ENCODE results near the gene LIPJ.

Gene LIPJ, protein sequence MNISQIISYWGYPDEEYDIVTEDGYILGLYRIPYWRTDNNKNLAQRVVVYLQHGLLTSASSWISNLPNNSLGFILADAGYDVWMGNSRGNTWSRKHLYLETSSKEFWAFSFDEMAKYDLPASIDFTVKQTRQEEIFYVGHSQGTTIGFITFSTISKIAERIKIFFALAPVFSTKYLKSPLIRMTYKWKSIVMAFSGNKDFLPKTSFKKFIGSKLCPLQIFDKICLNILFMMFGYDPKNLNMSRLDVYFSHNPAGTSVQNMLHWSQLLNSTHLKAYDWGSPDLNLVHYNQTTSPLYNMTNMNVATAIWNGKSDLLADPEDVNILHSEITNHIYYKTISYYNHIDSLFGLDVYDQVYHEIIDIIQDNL

DNA sequence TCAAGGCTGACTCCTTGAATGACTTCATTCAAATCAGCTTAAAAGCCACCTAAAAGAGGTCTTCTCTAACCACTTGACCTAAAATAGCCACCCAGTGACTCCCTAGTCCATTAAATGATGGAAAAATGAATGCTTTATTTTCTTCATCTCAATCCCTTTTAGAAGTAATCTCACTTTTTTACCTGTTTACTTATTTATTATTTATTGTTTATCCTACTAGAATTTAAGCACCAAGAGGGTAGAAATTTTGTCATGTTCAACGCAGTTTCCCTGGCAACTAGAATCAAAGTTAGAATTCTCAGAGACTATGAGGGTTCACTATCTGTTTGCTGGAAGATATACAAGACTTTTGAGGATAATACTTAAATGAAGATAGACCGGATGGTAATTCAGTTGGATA is at the start of gene LIPJ:
Gene LIPJ, plus strand, starts transcription at position 301 of the 400 bp plus-strand sequence. CDS start 3,926 bp downstream, outside the sequence.
- TF ChIP-seq NFIC (IDR thresholded peaks at IDR 0.05) = no peak
- TF ChIP-seq FOXM1 (IDR thresholded peaks at IDR 0.05; ENCODE audit: borderline replicate concordance, low read depth) = no peak
- no peak for TF ChIP-seq EGR1 (IDR thresholded peaks at IDR 0.05)

DNA sequence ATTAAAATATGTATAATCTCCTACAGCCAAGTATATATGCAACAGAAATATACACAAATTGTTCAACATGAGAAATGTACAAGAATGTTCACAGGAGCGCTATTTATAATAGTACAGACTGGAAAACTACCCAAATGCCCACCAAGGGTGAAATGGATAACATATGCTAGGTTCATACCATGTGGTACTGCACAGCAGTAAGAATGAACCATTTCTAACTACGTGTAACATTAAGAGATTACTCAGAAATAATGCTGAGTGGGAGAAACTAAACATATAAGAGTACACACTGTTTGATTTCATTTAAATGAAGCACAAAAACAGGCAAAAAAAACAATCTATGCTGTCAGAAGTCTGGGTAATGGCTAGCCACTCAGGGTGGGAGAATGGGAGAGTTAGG is 49.2 kb upstream of the LIPJ start:
- TF ChIP-seq EGR1 (IDR thresholded peaks at IDR 0.05) (no peak), FOXM1 (IDR thresholded peaks at IDR 0.05; ENCODE audit: borderline replicate concordance, low read depth) (no peak), YY1 (IDR thresholded peaks at IDR 0.05; ENCODE audit: low read depth) (no peak), NFIC (IDR thresholded peaks at IDR 0.05) (no peak)

DNA sequence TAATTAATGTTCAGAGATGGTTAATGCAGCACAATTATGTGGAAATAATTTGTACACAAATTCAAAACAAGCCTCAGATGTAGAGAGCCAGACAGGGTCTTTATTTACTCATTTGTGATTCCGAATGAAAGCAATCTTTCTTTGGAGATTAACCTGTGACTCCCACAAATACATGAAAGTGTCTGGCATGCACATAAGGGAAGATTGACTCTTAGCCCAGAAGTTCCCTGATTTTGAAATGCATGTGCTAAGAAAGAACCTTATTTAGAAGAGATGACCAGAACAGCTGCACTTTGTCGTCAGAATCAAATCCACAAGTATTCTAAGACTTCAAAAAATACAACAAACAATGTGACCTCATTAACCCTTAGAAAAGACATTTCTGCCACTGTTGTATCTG is 48.5 kb upstream of the LIPJ start:
- TF ChIP-seq, protein P1, sequence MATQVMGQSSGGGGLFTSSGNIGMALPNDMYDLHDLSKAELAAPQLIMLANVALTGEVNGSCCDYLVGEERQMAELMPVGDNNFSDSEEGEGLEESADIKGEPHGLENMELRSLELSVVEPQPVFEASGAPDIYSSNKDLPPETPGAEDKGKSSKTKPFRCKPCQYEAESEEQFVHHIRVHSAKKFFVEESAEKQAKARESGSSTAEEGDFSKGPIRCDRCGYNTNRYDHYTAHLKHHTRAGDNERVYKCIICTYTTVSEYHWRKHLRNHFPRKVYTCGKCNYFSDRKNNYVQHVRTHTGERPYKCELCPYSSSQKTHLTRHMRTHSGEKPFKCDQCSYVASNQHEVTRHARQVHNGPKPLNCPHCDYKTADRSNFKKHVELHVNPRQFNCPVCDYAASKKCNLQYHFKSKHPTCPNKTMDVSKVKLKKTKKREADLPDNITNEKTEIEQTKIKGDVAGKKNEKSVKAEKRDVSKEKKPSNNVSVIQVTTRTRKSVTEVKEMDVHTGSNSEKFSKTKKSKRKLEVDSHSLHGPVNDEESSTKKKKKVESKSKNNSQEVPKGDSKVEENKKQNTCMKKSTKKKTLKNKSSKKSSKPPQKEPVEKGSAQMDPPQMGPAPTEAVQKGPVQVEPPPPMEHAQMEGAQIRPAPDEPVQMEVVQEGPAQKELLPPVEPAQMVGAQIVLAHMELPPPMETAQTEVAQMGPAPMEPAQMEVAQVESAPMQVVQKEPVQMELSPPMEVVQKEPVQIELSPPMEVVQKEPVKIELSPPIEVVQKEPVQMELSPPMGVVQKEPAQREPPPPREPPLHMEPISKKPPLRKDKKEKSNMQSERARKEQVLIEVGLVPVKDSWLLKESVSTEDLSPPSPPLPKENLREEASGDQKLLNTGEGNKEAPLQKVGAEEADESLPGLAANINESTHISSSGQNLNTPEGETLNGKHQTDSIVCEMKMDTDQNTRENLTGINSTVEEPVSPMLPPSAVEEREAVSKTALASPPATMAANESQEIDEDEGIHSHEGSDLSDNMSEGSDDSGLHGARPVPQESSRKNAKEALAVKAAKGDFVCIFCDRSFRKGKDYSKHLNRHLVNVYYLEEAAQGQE (IDR thresholded peaks at IDR 0.05; ENCODE audit: low read depth) = no peak
- TF ChIP-seq CEBPB (IDR thresholded peaks at IDR 0.05) (no peak), ZBTB7A (IDR thresholded peaks at IDR 0.05; ENCODE audit: low read depth) (no peak), EGR1 (IDR thresholded peaks at IDR 0.05) (no peak), RAD21 (IDR thresholded peaks at IDR 0.05; ENCODE audit: low read depth) (no peak), NFIC (IDR thresholded peaks at IDR 0.05) (no peak), FOXM1 (IDR thresholded peaks at IDR 0.05; ENCODE audit: borderline replicate concordance, low read depth) (no peak), TEAD4 (IDR thresholded peaks at IDR 0.05) (no peak), EP300 (IDR thresholded peaks at IDR 0.05; ENCODE audit: borderline replicate concordance) (no peak)
- TF ChIP-seq, protein P2, sequence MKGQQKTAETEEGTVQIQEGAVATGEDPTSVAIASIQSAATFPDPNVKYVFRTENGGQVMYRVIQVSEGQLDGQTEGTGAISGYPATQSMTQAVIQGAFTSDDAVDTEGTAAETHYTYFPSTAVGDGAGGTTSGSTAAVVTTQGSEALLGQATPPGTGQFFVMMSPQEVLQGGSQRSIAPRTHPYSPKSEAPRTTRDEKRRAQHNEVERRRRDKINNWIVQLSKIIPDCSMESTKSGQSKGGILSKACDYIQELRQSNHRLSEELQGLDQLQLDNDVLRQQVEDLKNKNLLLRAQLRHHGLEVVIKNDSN (IDR thresholded peaks at IDR 0.05) = no peak

DNA sequence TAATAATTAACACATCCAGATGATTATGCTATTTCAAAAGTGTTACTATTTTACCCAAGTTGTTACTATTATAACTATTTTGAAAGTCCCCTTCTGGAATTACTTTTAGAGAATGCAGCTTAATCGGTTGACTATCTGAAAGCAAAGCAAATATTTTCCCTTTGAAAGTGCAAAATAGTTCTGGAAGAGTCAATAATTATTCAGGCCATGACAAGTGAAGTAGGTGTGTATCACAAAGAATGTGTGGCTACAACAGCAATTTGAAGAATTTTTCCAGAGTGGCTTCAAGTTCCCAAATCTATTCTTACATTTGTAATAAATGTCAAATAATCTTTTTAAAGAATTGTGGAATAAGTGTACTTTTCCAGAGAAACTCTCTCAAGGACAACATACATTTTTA is 46.2 kb upstream of the LIPJ start:
- no peak for TF ChIP-seq NFIC (IDR thresholded peaks at IDR 0.05)
- no peak for TF ChIP-seq EGR1 (IDR thresholded peaks at IDR 0.05)
- no peak for TF ChIP-seq TAF1 (IDR thresholded peaks at IDR 0.05; ENCODE audit: low read depth)
- TF ChIP-seq, protein P3, sequence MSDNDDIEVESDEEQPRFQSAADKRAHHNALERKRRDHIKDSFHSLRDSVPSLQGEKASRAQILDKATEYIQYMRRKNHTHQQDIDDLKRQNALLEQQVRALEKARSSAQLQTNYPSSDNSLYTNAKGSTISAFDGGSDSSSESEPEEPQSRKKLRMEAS (IDR thresholded peaks at IDR 0.05) = no peak
- TF ChIP-seq, protein P1 (IDR thresholded peaks at IDR 0.05; ENCODE audit: low read depth) = no peak
- TF ChIP-seq RAD21 (IDR thresholded peaks at IDR 0.05; ENCODE audit: low read depth) = no peak
- TF ChIP-seq FOXM1 (IDR thresholded peaks at IDR 0.05; ENCODE audit: borderline replicate concordance, low read depth) = no peak
- TF ChIP-seq CREB1 (IDR thresholded peaks at IDR 0.05; ENCODE audit: low read depth) = no peak
- no peak for TF ChIP-seq EP300 (IDR thresholded peaks at IDR 0.05; ENCODE audit: borderline replicate concordance)
- TF ChIP-seq TCF12 (IDR thresholded peaks at IDR 0.05; ENCODE audit: low read depth) = no peak
- TF ChIP-seq TEAD4 (IDR thresholded peaks at IDR 0.05) = no peak
- no peak for TF ChIP-seq CEBPB (IDR thresholded peaks at IDR 0.05)
- TF ChIP-seq ZBTB7A (IDR thresholded peaks at IDR 0.05; ENCODE audit: low read depth) = no peak
- TF ChIP-seq, protein P2 (IDR thresholded peaks at IDR 0.05) = no peak

DNA sequence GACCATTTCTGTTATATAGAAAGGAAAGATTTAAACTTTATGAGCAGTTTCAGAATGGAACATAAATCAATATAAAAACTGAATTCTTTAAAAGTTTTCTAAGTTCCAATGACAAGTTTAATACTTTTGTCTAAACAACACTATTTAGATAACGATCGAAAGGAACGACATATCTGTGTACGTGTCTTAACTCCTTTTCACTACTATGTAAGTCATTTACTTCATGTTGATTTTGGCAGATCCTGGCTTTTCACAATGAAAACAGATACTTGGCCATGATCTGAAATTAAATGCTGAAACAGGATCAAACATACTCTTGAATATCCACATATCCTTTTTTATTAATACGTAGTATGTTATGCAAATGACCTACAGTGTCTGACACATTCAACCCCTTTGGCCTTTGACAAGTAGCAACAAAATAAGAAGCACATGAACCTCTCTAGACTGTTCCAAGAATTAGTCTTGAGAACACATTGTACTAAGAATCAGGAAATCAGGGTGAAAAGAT is 45.4 kb upstream of the LIPJ start:
- no peak for TF ChIP-seq TAF1 (IDR thresholded peaks at IDR 0.05; ENCODE audit: low read depth)
- TF ChIP-seq EP300 (IDR thresholded peaks at IDR 0.05; ENCODE audit: borderline replicate concordance) = no peak
- no peak for TF ChIP-seq TCF12 (IDR thresholded peaks at IDR 0.05; ENCODE audit: low read depth)
- TF ChIP-seq, protein P1 (IDR thresholded peaks at IDR 0.05; ENCODE audit: low read depth) = no peak
- no peak for TF ChIP-seq CEBPB (IDR thresholded peaks at IDR 0.05)
- no peak for TF ChIP-seq FOXM1 (IDR thresholded peaks at IDR 0.05; ENCODE audit: borderline replicate concordance, low read depth)
- no peak for TF ChIP-seq TEAD4 (IDR thresholded peaks at IDR 0.05)
- TF ChIP-seq, protein P2 (IDR thresholded peaks at IDR 0.05) = no peak
- no peak for TF ChIP-seq NFIC (IDR thresholded peaks at IDR 0.05)
- TF ChIP-seq, protein P3 (IDR thresholded peaks at IDR 0.05) = no peak
- TF ChIP-seq YY1 (IDR thresholded peaks at IDR 0.05; ENCODE audit: low read depth) = no peak
- TF ChIP-seq ZBTB7A (IDR thresholded peaks at IDR 0.05; ENCODE audit: low read depth) = no peak
- TF ChIP-seq RAD21 (IDR thresholded peaks at IDR 0.05; ENCODE audit: low read depth) = no peak
- TF ChIP-seq CREB1 (IDR thresholded peaks at IDR 0.05; ENCODE audit: low read depth) = no peak
- TF ChIP-seq EGR1 (IDR thresholded peaks at IDR 0.05) = no peak

Data from Ishikawa (cell line).